ENCODE results near the gene OSBPL3.
"Not testable (repeated sequence)": the region's sequence is repeated elsewhere in the genome, so short reads cannot be mapped to it uniquely, and the experiment has no call there.

The OSBPL3 gene

DNA sequence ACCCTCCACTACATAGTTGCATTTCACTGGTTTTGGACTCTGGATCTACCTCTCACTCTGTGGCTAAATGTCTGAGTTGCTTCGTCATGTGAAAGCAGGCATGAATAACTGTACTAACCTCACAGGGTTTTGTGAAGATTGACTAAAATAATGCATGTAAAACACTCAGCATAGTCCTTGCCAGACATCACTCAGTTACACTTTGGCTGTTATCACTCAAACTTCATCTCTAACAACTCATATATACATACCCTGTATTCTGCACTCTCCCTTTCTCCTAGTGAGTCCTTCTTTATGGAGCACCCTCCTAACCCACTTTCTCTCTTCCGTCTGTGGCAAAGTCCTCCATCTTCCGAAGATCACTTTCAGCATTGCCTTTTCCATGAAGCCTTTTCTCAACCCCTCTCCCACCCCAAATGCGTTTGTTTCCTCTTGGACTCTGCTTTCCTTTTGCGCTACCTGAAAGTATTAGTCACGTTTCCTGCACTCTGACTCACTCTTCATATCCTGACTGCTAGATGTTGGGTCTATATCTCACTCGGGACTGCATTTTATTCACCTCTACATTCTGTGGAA lies 72.6 kb downstream of the OSBPL3 start:
- Mint-ChIP-seq H3K27ac (no peak overlapping the region), H3K9me3 (no peaks in the 10 kb centered on the region), H3K27me3 (no peaks in the 10 kb centered on the region), H3K4me1 (peaks cover 39% of the 10 kb centered on the region), H3K36me3 (peaks cover 8% of the 10 kb centered on the region), H3K4me3 (no peak overlapping the region)

- no peak overlapping the region for H3K4me3 Mint-ChIP-seq
- H3K27me3 Mint-ChIP-seq, result no peaks in the 10 kb centered on the region
- no peak overlapping the region for H3K27ac Mint-ChIP-seq
- no peaks in the 10 kb centered on the region for H3K9me3 Mint-ChIP-seq
- peaks cover 36% of the 10 kb centered on the region for H3K4me1 Mint-ChIP-seq
- H3K36me3 Mint-ChIP-seq, result peaks cover 8% of the 10 kb centered on the region
These were observed 73.8 kb downstream of the OSBPL3 start for GRCh38 chr7:24905996-24906770.

DNA sequence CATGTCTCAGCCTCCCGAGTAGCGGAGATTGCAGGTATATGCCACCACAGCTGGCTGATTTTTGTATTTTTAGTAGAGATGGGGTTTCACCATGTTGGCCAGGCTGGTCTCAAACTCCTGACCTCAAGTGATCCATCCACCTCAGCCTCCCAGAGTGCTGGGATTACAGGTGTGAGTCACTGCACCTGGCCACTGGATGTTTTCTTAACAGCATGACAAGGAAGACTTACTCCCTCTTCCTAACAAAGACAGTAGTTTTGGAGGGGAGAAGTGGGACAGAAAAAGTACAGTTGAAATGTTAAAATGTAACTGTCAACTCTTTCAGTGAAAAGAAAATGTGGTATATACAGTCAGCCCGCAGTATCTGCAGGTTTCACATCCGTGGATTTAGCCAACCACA lies 76.0 kb downstream of the OSBPL3 start:
- not testable (repeated sequence) for H3K9me3 Mint-ChIP-seq, H3K27me3 Mint-ChIP-seq, H3K36me3 Mint-ChIP-seq, H3K27ac Mint-ChIP-seq, H3K4me3 Mint-ChIP-seq
- H3K4me1 Mint-ChIP-seq, result peaks cover 40% of the 10 kb centered on the region

DNA sequence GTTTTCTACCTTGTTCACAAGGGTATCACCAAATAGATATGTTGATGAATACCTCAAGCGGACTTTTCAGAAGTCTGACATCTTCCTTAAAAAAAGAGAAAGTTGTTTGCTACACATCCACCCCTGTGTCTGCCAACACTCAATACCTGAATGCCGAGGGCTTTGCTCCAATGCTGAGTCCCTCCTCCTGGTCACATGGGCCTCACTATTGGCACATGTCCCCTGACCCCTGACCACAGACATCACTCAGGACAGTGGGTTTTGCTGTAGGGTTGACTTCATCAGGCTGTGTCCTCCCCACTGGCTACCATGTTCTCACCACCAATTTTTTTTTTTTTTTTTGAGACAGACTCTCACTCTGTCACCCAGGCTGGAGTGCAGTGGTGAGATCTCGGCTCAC lies 76.4 kb downstream of the OSBPL3 start:
- Mint-ChIP-seq H3K9me3 (no peaks in the 10 kb centered on the region), H3K4me3 (no peak overlapping the region), H3K27ac (no peak overlapping the region), H3K4me1 (peaks cover 44% of the 10 kb centered on the region), H3K36me3 (peaks cover 10% of the 10 kb centered on the region), H3K27me3 (no peaks in the 10 kb centered on the region)

- H3K4me1 Mint-ChIP-seq, result peaks cover 50% of the 10 kb centered on the region
- no peak overlapping the region for H3K27ac Mint-ChIP-seq
- H3K27me3 Mint-ChIP-seq, result no peaks in the 10 kb centered on the region
- peaks cover 10% of the 10 kb centered on the region for H3K36me3 Mint-ChIP-seq
- H3K4me3 Mint-ChIP-seq, result no peak overlapping the region
- H3K9me3 Mint-ChIP-seq, result no peaks in the 10 kb centered on the region
These were observed 77.0 kb downstream of the OSBPL3 start for GRCh38 chr7:24902931-24903330.

DNA sequence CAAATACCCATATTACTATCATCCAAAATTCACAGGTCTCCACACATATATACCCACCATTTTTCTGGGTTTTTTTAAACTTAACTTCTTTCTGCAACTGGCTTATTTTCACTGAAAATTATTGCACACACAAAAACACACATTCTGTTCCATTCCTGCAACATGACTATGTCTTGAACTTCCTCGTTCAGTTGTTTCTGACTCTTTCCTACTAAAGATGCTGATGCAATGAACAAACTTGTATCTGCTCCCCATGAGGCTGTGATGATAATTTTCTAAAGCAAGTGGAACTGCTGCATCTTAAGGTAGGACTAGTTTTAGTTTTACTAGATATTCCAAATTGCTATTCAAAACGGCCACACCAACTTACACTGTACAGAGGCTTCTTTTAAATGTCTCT lies 77.7 kb downstream of the OSBPL3 start:
- H3K36me3 Mint-ChIP-seq, result peaks cover 10% of the 10 kb centered on the region
- H3K4me3 Mint-ChIP-seq, result no peak overlapping the region
- H3K4me1 Mint-ChIP-seq, result peaks cover 50% of the 10 kb centered on the region
- H3K27me3 Mint-ChIP-seq, result no peaks in the 10 kb centered on the region
- no peaks in the 10 kb centered on the region for H3K9me3 Mint-ChIP-seq
- H3K27ac Mint-ChIP-seq, result no peak overlapping the region

GRCh38 chr7:24899905-24900304 lies 80.1 kb downstream of the OSBPL3 start:
- Mint-ChIP-seq H3K27ac (no peak overlapping the region), H3K27me3 (no peaks in the 10 kb centered on the region), H3K4me3 (no peak overlapping the region), H3K4me1 (peaks cover 69% of the 10 kb centered on the region), H3K36me3 (peaks cover 8% of the 10 kb centered on the region), H3K9me3 (no peaks in the 10 kb centered on the region)

DNA sequence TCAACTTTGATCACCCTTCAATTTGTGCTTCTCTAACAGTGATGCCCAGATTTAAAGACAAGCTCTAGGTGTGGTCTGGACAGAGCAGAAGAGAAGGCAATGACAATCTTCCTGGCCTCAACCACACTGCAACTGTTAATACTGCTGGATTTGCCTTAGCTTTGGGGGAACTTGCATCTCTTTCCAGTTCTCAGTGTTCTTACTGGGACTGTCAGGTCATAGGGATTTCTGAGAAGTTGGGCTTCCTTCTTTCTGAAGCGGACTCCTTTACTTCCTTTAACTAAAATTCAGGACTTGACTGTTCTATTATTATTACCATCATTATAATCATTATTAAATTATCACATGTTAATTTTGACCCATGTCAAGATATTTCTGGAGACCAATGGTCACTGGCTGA lies 80.8 kb downstream of the OSBPL3 start:
- Mint-ChIP-seq H3K4me3 (peak overlapping the region; percentile 4), H3K4me1 (peaks cover 72% of the 10 kb centered on the region), H3K27ac (peak overlapping the region; percentile 30), H3K36me3 (peaks cover 6% of the 10 kb centered on the region), H3K9me3 (no peaks in the 10 kb centered on the region), H3K27me3 (no peaks in the 10 kb centered on the region)

- Mint-ChIP-seq H3K9me3 (no peaks in the 10 kb centered on the region), H3K36me3 (peaks cover 6% of the 10 kb centered on the region), H3K4me3 (peak overlapping the region; percentile 4), H3K4me1 (peaks cover 76% of the 10 kb centered on the region), H3K27ac (peak overlapping the region; percentile 30), H3K27me3 (no peaks in the 10 kb centered on the region)
These were observed 81.3 kb downstream of the OSBPL3 start for GRCh38 chr7:24898691-24899090.

- H3K4me3 Mint-ChIP-seq, result no peak overlapping the region
- H3K27ac Mint-ChIP-seq, result no peak overlapping the region
- H3K27me3 Mint-ChIP-seq, result no peaks in the 10 kb centered on the region
- H3K36me3 Mint-ChIP-seq, result peaks cover 7% of the 10 kb centered on the region
- H3K9me3 Mint-ChIP-seq, result no peaks in the 10 kb centered on the region
- peaks cover 66% of the 10 kb centered on the region for H3K4me1 Mint-ChIP-seq
These were observed 83.9 kb downstream of the OSBPL3 start for GRCh38 chr7:24896031-24896501.

DNA sequence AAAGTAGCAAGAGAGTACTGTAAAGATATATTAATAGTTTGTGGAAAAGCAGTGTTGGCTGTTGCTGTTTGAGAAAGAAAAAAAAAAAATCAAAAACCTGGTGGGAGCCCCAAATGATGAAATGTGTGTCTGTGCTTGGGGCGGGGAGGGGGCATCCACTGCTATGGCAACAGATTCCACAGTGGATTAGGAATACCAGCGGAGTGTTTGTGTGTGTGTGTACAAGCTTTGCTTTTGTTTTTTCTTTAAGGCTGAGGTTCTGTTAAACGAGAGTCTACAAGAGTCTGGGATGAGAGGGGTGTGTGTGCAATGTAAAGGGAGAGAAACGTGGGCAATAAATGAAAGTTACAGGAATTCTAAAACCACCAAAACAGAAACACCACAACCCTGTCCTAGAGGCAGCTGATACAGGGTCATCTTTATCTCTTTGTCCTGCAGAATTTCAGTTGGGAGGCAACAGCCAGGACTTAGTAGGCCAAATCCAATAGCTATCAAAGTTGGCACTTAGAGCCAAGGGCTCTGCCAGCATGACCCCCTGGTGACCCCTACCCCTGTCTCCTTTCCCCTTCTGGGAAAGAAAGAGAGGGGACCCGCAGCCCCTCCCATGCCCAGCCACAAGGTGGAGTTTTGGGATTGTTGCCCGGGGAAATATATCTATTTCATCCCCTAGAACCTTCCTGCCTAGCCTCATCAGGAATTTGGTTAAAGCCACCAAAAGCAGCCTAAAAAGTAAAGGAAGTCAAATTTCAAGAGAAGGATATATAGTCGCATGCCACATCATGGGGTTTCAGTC lies 85.4 kb downstream of the OSBPL3 start:
- H3K27ac Mint-ChIP-seq, result peak overlapping the region; percentile 72
- H3K36me3 Mint-ChIP-seq, result peaks cover 15% of the 10 kb centered on the region
- no peaks in the 10 kb centered on the region for H3K27me3 Mint-ChIP-seq
- H3K9me3 Mint-ChIP-seq, result no peaks in the 10 kb centered on the region
- H3K4me3 Mint-ChIP-seq, result no peak overlapping the region
- peaks cover 59% of the 10 kb centered on the region for H3K4me1 Mint-ChIP-seq

DNA sequence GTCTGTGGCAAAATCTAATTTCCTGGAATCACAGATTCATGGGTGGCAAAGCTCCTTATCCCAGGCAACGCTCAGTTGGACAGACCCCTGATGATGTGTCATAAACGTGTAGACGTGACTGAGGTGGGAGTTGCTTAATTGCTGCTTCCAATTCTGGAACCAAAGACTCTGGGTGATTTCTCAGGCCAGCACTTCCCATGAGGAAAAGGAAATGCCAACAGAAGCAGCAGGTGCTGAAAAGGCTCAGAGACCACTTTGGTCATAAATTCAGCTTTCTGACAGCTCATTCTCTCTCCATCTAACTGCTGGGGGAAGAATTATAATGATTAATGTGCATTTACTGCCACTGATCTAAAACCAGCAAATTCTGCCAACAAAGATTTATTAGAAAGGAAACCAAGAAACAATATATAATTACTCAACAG lies 88.7 kb downstream of the OSBPL3 start:
- Mint-ChIP-seq H3K4me1 (peaks cover 45% of the 10 kb centered on the region), H3K27ac (no peak overlapping the region), H3K36me3 (peaks cover 23% of the 10 kb centered on the region), H3K27me3 (no peaks in the 10 kb centered on the region), H3K4me3 (no peak overlapping the region), H3K9me3 (no peaks in the 10 kb centered on the region)

DNA sequence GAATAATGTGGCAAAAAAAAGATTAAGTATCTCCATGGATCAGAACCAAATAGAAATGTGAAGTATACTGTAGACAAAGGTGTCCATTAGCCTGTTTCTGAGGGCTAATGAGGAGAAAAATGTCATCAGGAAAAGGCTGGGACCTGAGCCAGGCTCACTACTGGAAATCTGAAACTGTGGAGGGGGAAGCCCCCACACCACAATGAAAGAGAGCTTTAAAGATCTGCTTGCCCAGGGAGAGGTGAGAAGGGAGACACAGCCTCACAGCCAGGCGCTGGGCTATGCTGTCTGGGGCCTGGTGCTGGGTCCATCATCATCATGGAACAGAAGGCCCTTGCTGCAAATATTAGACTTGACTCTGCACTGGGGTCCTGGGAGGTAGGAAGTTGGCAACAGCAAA lies 90.4 kb downstream of the OSBPL3 start:
- Mint-ChIP-seq H3K27me3 (no peaks in the 10 kb centered on the region), H3K9me3 (no peaks in the 10 kb centered on the region), H3K4me3 (no peak overlapping the region), H3K4me1 (peaks cover 46% of the 10 kb centered on the region), H3K27ac (peak overlapping the region; percentile 41), H3K36me3 (peaks cover 29% of the 10 kb centered on the region)

GRCh38 chr7:24888653-24889052 lies 91.3 kb downstream of the OSBPL3 start:
- Mint-ChIP-seq H3K4me3 (no peak overlapping the region), H3K9me3 (no peaks in the 10 kb centered on the region), H3K4me1 (peaks cover 46% of the 10 kb centered on the region), H3K36me3 (peaks cover 34% of the 10 kb centered on the region), H3K27me3 (no peaks in the 10 kb centered on the region), H3K27ac (no peak overlapping the region)

DNA sequence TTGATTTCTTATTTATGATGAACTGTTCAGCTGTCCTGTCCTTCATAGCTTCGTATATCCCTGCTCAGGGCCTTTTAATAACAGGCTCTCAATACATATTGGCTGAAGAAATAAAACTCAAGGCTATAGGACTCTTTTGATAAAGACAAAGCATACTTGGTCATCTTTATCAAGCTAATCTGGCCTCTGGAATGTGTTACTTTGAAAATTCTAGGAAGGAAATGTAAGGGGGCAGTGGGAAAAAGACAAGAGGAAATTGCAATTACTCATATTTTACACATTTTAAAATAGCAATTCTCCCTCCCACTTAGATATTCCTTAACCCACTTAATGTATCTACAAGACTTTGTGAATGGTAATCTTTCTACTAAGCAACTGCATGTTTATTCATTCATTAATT lies 94.3 kb downstream of the OSBPL3 start:
- Mint-ChIP-seq H3K4me1 (peaks cover 60% of the 10 kb centered on the region), H3K36me3 (peaks cover 36% of the 10 kb centered on the region), H3K27me3 (no peaks in the 10 kb centered on the region), H3K9me3 (no peaks in the 10 kb centered on the region), H3K4me3 (no peak overlapping the region), H3K27ac (no peak overlapping the region)

DNA sequence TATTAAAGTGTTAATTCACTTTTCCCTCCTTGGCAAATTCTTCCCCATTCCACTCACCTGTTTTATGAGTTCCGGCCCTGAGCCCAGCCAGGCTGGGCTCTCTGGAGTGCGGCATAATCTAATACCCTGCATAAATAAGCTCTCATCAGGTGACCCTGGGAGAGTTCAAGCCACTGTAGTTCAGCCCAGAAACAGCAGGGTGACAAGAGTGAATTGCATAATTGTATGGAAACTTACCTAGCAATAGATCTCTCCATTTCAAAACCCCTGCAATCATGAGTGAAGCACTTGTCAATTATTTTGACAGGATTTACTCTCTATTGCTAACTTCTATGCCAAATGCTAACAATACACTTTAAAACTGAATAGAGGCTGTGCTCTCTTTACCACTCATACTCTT lies 94.7 kb downstream of the OSBPL3 start:
- peaks cover 34% of the 10 kb centered on the region for H3K36me3 Mint-ChIP-seq
- no peaks in the 10 kb centered on the region for H3K27me3 Mint-ChIP-seq
- H3K4me3 Mint-ChIP-seq, result no peak overlapping the region
- H3K4me1 Mint-ChIP-seq, result peaks cover 61% of the 10 kb centered on the region
- H3K27ac Mint-ChIP-seq, result no peak overlapping the region
- no peaks in the 10 kb centered on the region for H3K9me3 Mint-ChIP-seq

All from activated naive CD4-positive, alpha-beta T cell treated with anti-CD3 and anti-CD28 coated beads, Interleukin-2, amount 50 U/mL, for 24 hours (primary cell).